ENCODE data around the gene LRRC15.

DNA sequence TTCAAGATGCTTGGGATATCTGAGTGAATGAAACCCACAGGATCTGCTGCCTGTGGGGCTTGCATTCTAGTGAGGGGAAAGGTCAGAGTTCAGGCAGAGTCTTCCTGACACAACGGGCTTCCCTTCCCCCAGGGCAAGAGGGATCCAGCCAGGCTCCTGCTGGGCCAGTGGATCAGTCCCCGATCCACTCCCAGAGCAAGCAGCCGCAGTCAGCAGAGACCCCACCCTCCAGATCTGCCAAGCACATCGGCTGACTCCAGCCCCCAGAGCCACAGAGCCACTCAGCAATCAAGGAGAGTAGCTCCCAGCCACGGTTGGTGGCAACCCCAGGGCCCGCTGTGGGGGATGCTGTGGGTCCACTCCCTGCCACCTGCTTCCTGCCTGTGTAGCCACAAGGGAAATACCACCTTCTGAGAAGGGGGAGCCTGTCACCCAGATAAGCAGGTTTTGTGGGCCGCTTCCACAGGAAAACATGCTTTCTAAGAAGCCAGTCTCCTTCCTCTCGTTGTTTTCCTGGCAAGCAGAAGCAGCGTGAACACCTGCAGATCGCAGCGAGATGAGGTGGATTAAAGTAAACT, 63.3 kb downstream of the LRRC15 start:
- TF ChIP-seq, protein P1, sequence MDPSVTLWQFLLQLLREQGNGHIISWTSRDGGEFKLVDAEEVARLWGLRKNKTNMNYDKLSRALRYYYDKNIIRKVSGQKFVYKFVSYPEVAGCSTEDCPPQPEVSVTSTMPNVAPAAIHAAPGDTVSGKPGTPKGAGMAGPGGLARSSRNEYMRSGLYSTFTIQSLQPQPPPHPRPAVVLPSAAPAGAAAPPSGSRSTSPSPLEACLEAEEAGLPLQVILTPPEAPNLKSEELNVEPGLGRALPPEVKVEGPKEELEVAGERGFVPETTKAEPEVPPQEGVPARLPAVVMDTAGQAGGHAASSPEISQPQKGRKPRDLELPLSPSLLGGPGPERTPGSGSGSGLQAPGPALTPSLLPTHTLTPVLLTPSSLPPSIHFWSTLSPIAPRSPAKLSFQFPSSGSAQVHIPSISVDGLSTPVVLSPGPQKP (IDR thresholded peaks at IDR 0.05; ENCODE audit: low read depth, low read length) = no peak
- TF ChIP-seq JUNB (IDR thresholded peaks at IDR 0.05) (no peak), ZFP36 (IDR thresholded peaks at IDR 0.05; ENCODE audit: borderline replicate concordance, partially characterized antibody) (no peak), KDM1A (IDR thresholded peaks at IDR 0.05; ENCODE audit: low read depth) (no peak), CHD4 (IDR thresholded peaks at IDR 0.05; ENCODE audit: borderline replicate concordance) (no peak), SMC3 (IDR thresholded peaks at IDR 0.05) (no peak), POLR2A (IDR thresholded peaks at IDR 0.05; ENCODE audit: low read length) (no peak), RAD21 (conservative IDR thresholded peaks at IDR 0.05 in 1 of 2, IDR thresholded peaks at IDR 0.05 in 1 of 2) (no peak)
- TF ChIP-seq, protein P2, sequence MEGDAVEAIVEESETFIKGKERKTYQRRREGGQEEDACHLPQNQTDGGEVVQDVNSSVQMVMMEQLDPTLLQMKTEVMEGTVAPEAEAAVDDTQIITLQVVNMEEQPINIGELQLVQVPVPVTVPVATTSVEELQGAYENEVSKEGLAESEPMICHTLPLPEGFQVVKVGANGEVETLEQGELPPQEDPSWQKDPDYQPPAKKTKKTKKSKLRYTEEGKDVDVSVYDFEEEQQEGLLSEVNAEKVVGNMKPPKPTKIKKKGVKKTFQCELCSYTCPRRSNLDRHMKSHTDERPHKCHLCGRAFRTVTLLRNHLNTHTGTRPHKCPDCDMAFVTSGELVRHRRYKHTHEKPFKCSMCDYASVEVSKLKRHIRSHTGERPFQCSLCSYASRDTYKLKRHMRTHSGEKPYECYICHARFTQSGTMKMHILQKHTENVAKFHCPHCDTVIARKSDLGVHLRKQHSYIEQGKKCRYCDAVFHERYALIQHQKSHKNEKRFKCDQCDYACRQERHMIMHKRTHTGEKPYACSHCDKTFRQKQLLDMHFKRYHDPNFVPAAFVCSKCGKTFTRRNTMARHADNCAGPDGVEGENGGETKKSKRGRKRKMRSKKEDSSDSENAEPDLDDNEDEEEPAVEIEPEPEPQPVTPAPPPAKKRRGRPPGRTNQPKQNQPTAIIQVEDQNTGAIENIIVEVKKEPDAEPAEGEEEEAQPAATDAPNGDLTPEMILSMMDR (IDR thresholded peaks at IDR 0.05) = no peak
- TF ChIP-seq, protein P3, sequence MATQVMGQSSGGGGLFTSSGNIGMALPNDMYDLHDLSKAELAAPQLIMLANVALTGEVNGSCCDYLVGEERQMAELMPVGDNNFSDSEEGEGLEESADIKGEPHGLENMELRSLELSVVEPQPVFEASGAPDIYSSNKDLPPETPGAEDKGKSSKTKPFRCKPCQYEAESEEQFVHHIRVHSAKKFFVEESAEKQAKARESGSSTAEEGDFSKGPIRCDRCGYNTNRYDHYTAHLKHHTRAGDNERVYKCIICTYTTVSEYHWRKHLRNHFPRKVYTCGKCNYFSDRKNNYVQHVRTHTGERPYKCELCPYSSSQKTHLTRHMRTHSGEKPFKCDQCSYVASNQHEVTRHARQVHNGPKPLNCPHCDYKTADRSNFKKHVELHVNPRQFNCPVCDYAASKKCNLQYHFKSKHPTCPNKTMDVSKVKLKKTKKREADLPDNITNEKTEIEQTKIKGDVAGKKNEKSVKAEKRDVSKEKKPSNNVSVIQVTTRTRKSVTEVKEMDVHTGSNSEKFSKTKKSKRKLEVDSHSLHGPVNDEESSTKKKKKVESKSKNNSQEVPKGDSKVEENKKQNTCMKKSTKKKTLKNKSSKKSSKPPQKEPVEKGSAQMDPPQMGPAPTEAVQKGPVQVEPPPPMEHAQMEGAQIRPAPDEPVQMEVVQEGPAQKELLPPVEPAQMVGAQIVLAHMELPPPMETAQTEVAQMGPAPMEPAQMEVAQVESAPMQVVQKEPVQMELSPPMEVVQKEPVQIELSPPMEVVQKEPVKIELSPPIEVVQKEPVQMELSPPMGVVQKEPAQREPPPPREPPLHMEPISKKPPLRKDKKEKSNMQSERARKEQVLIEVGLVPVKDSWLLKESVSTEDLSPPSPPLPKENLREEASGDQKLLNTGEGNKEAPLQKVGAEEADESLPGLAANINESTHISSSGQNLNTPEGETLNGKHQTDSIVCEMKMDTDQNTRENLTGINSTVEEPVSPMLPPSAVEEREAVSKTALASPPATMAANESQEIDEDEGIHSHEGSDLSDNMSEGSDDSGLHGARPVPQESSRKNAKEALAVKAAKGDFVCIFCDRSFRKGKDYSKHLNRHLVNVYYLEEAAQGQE (IDR thresholded peaks at IDR 0.05) = no peak
- TF ChIP-seq, protein P4, sequence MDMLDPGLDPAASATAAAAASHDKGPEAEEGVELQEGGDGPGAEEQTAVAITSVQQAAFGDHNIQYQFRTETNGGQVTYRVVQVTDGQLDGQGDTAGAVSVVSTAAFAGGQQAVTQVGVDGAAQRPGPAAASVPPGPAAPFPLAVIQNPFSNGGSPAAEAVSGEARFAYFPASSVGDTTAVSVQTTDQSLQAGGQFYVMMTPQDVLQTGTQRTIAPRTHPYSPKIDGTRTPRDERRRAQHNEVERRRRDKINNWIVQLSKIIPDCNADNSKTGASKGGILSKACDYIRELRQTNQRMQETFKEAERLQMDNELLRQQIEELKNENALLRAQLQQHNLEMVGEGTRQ (IDR thresholded peaks at IDR 0.05) = no peak
